GM19397 (cell line): ENCODE results near the gene MATN4.

Source experiments
- ATAC-seq: cut with Tn5 transposase; IDR thresholded peaks from one replicate; pipeline ENCODE4 v1.9.1; 2021; ENCODE audit warnings: mild to moderate bottlenecking, moderate library complexity; ENCODE audit not compliant: unreplicated experiment

Gene MATN4

DNA sequence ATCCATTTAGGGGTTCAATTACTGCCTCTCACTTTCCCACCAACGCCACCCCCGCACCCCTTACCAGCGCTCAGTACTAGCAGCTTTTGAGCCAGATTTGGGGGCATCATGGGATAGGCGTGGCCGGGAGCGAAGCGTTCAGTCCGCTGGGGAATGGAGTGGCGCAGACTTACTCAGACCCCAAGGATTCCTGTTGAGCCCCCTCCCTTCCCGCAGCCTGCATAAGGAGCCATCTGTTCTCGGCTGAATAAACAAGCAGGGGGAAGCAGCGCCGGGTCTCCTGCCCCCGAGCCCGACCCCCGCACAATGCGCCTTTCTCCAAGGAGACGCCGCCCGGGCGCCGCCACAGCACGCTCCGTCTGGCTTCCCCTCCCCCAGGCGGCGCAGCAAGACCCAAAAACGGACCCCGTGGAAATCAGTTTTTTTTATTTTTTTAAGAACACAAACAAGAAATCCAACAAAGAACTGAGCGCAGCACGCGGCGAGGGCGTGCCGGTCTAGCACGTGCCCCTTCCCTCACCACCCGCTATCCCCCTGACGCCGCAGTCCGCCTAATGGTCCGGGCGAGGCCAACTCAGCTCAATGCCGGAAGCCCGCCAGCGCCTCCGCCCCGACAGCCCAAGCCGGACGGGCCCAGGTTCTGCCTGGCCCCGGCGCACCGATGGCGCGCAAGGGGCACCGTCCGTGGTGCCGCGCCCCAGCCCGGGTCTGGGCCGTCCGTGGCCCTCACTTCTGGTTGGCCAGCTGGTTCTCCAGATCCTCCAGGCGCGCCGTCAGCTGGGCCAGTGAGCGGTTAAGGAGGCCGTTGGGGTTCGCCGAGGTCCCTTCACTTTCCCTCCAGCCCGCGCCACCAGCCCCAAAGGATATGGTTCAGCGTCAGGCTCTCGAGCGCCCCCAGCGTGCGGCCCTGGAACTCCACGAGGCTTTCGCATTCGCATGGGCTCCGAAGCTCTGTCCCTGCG lies 14.8 kb downstream of the MATN4 start:
- ATAC-seq: no peak

DNA sequence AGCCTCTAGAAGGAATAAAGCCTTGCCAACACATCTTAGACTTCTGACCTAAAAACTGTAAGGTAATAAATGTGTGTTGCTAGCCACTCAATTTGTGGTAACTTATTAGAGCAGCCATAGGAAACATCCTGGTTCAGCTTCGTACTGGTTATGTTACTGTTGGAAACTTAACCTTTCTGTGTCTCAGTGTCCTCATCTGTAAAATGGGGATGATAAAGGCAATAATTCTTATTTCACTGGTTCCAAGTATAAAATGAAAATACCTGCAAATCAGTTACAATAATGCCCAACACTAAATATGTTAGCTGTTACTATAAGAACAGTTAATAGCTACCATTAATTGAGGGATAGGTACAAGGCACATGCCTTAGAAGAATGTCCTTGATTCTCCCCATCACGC lies 15.8 kb downstream of the MATN4 start:
- no peak for ATAC-seq

DNA sequence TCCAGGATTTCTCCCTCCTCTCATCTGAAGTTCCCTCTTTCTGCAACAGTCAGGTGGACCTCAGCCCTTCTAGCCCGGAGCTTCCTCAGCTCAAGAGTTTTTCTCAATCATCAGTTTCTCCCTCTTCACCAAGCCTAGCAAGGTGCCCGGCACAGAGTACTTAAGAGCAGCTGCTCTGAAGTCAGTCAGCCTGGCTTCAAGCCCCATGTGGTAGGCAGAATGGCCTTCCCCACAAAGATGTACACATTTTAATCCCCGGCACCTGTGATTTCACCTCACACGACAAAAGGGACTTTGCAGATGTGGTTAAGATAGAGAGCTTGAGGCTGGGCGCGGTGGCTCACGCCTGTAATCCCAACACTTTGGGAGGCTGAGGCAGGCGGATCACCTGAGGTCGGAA lies 16.6 kb downstream of the MATN4 start:
- ATAC-seq: no peak

DNA sequence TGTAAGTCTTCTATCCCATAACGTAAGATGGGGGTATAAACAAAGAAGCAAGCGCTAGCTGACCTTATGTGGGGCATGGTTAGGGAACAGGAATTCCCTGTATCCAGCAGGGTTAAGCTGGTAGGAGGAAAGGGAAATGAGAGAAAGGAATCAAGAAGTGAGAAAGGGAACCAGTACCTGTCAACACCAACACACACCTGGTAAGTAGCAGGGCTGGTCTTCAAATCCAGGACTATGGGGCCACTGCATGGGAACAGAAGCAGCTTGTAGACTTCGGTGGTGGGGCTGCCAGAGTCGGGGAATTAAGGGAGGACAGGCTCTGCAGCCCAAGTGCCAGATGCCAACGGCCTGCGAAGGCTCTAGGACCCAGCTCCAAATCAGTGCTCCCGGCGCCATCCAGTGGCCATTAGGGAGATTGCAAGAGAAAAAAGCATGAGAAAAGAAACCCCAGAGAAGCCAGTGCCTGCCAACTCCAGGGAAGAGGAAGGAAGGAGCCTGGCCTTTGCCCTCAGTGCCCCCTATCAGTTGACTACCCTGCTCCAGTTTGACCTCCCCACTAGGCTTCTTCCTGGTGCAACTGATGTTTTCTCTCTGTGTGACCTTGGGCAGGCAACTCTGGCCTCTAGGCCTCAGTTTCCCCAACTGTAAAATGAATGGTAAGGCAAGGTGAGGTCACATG lies 17.3 kb downstream of the MATN4 start:
- no peak for ATAC-seq

- ATAC-seq: no peak
These were observed 18.0 kb downstream of the MATN4 start for GRCh38 chr20:45289942-45290676.

DNA sequence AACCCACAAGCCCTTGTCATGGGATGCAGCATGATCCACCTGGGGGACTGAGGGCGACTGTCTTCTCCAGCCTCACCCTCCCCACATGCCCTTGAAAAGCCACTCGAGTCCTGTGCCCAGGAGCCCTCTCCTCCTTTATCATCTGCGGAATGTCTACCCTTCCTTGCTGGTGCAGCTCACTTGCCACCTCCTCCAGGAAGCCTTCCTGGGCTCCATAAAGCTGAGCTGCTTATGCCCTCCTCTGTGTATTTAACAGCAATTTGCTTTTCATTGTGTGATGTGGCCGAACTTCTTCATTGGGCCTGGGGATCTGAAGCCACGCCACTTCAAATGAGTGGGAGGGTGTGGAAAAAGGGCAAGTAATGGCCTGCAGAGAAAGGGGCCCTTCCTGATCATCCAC lies 19.2 kb downstream of the MATN4 start:
- ATAC-seq: no peak

DNA sequence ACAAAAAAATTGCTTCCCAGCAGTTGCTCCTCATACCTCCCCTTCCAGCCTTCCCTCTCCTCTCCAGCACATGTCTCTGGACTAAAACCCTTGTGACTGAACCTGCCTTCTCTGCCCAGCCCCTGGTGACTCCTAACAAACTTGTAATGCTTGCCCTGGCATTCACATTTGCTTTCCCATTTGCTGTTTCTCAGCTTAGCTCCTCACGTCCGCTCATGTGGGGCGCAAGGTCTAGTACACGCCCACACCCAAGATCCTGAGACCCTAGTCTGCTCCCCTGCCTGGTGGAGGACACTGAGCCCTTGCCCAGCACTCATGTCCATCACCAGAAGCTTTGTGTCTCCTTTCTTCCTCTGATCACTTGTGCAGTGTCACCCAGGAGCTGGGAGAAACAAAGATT lies 19.7 kb downstream of the MATN4 start:
- ATAC-seq: no peak

DNA sequence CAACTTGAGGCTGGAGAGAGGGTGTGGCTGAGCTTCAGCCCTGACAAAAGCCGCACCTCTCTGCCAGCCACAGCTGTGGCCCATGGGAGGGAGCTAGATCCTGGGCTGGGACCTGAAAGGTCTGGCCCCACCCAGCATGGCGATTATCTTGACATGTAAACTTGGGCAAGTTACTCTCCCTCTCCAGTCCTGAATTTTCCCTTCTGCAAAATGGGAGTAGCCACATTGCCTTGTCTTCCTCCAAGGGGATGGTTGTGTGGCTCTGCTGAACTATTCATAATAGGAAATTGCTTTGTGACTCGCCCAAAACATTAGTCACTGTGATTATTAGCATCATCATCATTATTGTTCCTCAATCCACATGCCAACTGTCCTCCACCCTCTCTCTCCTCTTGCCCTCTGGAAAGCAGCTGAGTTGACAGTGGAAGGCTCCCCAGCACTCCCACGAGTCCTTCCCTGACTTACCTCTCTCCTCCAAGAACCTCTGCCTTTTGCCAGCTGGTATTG lies 24.5 kb downstream of the MATN4 start:
- no peak for ATAC-seq

DNA sequence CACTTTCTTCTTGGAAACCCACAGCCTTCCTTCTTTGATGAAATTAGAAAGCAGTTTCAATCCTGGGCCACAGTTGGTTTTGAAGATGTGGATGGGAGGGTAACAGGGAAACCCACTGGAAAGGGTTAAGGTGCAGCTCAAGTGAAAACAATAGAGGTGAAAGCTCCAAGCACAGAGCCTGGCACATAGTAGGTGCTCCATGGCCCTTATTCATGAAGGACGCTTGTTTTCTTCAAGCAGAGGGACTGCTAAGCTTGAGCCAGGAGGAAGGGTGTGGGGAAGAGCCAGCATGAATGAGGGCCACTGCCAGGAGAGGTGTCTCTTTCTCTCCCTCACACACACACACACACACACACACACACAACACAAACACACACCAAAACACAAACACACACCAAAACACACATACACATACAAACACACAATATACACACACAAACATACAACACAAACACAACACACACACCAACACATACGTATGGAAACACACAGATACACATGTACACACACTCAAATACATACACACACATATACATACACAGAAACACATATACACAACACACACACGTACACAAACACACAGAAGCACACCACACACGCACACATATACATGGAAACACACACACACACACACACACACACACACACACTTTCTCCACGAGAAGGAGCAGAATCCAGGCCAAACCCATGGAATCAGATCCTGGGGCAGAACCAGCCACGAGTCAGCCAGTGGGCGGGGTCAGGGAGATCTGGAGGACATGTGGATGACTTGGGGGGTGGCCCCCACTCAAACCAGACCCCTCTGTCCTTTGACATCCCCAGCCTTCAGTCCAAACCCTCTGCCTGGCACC lies 25.2 kb downstream of the MATN4 start:
- ATAC-seq: no peak

GRCh38 chr20:45279992-45280391 lies 28.1 kb downstream of the MATN4 start:
- ATAC-seq: no peak

DNA sequence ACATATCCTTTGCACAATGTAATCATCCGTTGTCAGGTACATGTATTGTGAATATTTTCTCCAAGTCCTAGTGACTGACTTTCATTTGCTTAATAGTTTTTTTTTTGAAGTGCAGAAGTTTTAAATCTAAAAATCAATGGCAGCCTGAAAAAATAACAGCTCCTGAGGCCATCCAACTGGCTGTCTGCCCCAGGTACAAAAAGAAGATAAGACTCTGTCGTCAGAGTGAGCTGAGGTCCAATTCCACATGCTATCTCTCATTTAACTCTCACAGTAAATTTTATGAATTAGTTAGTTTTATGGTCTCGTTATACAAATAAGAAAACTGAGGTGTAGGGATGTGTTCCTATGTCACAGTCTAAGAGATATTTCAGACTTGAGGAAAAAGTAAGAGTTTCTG lies 32.8 kb downstream of the MATN4 start:
- no peak for ATAC-seq

DNA sequence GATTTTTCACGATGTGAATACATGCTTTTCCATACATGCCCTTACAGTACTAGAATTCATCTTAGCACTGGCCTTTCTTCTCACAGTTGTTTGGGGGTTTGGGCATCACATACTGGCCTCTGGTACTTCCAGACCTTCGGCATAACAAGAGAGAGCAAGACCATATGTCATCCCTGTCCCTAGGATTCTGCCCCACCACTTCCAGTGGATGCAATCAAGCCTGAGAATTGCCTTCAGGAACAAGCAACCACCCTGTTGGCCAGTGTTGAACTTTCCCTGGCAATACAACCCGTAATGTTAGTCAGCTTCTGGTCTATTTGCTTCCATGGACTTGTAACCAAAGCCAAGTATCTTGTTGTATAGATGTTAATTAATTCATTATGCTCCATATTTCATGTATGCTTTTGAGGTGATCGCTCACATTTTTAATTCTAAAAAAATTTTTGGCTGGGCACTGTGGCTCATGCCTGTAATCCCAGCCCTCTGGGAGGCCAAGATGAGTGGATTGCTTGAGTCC lies 38.3 kb downstream of the MATN4 start:
- no peak for ATAC-seq

DNA sequence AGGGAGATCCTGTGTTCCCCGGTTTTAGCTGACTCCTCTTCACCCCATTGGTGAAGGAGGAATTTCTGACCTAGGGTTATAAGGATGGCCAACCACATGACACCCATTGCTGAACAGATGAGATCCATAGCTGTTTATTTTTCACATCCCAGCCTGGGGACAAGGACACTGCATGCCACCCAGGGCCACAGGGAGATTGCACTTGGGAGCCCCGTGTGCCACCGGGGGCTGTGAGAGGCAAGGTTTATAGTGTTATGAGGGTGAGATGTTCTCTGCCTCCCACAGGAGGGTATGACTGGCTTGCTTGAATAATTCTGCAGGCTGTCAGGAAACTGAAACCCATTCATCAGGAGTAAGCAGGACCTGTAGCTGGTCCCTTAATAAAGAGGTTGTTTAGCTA lies 39.0 kb downstream of the MATN4 start:
- ATAC-seq: no peak

- ATAC-seq: no peak
These were observed 39.6 kb downstream of the MATN4 start for GRCh38 chr20:45268531-45268930.

DNA sequence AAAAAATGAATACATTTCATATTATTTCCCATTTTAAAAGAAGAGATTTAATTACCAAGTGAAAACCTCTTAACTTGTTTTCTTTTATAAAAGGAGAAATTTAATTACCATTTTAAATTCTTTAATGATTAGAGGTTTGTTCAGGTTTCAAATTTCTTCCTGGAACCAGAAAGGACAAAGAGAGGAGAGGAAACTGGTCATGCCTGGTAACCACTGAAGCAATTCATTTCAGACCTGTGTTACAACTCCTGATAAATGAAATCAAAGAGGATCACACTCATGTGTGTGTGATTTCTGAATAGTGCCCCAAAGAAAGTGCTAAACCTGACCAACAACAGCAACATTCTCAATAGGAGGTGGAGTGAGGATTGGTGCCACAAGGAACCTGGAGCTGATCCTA lies 41.1 kb downstream of the MATN4 start:
- ATAC-seq: no peak

GRCh38 chr20:45263556-45264266 lies 44.4 kb downstream of the MATN4 start:
- ATAC-seq: no peak

- ATAC-seq: no peak
These were observed 49.4 kb downstream of the MATN4 start for GRCh38 chr20:45258664-45259063.

DNA sequence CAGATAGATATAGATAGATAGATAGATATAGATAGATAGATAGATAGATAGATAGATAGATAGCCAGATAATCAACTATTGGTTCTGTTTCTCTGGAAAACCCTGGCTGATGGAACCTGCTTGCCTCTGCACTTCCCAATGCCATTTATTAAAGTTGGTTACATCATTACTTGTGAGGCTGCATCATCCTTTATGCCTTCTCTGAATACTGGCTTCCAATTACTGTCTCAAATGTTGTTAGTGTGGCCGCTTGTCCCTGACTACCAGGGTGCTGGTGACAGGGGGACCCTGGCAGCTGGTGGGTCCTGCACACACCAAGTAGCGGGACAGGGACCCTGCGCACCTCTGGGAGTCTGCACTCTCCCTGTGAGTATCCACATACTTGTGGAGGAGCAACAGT lies 49.8 kb downstream of the MATN4 start:
- ATAC-seq: no peak

- no peak for ATAC-seq
These were observed 50.4 kb downstream of the MATN4 start for GRCh38 chr20:45257711-45258110.

- ATAC-seq: no peak
These were observed 50.9 kb downstream of the MATN4 start for GRCh38 chr20:45257161-45257560.
